GM21723 (cell line): ENCODE results near the gene CLEC19A.

Experiments used
- ATAC-seq: cut with Tn5 transposase; IDR thresholded peaks from one replicate; pipeline ENCODE4 v1.9.1; 2021; ENCODE audit warnings: mild to moderate bottlenecking, moderate library complexity; ENCODE audit not compliant: unreplicated experiment

CLEC19A gene

GRCh38 chr16:19285431-19285830 is at the start of gene CLEC19A:
Gene CLEC19A, plus strand, starts transcription at chr16:19285731. Its CDS starts 121 bp downstream, at chr16:19285852.
- ATAC-seq, result no peak

GRCh38 chr16:19235886-19236285 is 49.6 kb upstream of the CLEC19A start:
- no peak for ATAC-seq

DNA sequence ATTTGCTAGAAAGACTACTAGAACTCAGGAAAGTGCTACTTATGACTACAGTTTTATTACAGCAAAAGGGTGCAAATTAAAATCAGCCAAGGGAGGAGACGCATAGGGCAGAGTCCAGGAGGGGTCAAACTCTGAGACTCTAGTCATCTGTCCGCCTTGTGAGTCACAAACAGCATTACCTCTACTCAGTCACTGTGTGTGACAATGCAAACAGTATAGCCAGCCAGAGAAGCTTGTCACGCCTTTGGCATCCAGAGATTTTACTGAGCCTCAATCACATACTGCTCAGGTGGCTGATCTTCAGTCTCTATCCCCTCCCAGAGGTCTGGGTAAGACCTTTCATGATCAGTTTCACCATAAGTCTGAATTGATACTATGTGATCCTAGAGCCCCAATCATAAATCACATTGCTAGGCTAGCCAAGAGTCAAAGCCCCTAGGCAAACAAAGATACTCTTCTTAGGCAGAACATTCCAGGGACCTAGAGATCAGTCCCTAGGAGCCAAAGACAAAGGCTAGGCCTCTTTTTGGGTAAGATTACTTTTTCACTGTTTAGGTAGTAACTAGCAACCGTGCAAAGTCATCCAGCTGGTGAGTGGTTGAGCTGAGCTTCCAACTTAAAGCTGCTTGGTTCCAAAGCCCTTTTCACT is 48.8 kb upstream of the CLEC19A start:
- ATAC-seq, result no peak

DNA sequence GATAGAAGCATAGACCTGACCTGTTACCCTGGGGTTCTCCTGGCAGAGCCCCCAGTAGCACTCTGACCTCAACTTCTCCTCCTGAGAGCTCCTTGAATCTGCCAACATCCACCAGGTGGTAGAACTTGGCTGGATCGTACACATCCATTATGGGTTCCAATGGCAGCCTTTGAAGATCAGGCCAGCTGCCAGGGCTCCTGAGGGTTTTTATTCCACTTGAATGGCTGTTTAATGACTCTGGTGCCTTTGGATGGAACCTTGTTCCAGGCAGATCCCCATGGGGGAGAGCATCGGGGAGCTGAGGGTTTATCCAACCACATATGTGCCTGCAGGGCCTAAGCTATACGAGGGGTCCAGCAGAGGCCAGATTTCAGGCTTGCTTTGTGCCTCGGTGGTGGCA is 47.1 kb upstream of the CLEC19A start:
- no peak for ATAC-seq

DNA sequence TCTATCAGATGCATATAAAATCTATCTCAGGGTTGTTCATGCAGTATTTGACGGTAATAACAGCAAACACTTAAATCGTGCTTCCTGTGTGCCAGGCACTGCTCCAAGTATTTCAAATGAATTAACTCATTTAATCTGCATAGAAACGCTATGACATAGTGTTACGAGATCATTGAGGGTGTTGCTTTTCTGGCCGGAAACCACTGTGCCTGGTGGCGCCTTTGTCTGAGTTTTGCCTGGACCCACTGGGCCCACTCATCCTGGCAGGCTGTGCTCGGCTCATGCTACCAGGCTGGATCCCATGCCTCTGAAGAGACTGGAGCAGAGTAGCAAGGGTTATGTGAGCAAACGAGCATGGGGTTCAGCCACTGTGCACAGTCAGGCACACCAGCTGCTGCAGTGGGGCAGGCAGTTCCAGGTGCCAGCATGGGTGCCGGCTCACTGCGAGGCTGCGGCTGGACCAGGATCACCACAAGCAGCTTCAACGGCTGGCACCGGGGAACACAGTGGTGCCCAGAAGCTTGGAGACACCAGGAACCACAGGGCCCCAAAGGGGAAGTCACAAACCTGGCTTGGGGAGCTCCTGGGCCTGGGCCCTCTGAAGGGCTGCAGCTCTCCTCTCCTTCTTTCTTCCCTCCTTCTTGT is 45.9 kb upstream of the CLEC19A start:
- no peak for ATAC-seq

DNA sequence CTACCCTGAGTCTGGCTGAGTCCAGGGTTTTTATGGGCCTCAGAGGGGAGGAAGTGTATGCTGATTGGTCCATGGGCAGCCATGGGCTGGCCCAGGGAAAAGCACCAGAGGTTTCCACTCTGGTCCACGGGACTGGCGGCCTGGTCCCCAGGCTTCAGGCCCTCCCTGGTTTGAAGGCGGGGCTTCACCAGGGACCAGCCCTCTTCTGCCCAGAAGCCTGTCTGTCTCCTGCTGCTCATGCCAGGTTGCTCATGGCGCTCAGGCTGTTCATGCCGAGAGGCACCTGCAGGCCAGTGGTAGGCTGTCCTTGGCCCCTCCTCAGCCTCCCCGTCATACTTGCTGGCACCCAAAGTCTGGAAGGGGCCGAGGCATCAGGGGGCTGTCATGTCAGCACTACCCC is 45.0 kb upstream of the CLEC19A start:
- ATAC-seq, result no peak

GRCh38 chr16:19241512-19241911 is 44.0 kb upstream of the CLEC19A start:
- no peak for ATAC-seq

DNA sequence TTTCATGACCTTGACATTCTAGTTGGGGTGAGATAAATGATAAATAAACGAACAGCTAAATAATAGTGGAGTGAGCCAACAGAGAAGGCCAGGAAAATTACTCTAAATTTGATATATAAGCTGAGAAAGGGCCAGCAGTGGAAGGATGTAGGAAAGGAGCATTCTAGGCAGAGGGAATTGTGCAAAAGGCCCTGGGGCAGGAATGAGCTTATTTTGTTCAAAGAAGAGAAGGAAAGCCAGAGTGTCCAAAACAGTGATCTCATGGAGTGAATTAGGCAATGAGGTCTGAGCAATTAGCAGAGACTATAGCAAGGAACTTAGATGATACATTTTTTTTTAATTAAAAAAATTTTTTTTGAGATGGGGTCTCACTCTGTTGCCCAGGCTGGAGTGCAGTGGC is 43.3 kb upstream of the CLEC19A start:
- ATAC-seq, result no peak

GRCh38 chr16:19242987-19243575 is 42.5 kb upstream of the CLEC19A start:
- no peak for ATAC-seq

DNA sequence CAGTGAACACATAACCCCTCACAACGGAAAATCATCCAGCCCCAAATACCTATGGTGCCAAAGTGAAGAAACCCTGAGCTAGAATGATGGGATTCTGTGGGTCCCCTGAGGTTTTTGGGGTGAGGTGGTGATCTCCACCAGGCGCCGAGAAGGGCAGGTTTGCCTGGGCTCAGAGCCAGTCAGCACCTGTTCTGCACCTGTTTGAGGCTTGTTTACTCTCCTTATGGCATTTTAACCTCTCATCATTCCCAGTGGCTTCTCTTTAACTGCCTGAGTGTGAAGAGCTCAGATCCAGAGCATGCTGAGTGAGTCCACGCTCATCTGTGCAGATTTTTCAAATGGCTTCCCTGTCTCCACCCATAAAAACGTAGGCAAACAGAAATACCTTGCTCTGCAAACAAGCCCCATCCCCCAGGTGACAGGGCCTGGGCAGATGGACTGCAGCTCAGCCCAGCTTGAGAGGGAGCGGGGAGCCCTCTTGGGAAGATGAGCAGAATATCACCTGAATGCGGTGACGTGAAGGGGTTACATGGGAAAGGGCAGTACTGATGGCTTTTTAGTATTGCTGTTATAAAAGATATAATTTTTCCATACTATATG is 40.1 kb upstream of the CLEC19A start:
- ATAC-seq, result no peak

DNA sequence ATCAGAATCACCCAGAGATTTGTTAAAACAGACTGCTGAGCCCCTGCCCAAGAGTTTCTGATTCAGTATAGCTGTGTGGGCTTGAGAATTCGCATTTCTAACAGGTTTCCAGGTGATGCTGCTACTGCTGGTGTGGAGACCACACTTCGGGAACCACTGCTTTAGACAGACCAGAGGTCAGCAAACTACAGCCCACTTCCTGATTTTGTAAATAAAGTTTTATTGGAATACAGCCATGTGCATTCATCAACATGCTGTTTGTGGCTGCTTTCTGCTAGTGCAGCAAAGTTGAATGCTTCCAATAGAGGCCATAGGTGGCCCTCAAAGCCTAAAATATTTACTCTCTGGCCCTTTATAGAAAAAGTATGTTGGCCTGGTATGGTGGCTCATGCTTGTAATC is 32.6 kb upstream of the CLEC19A start:
- ATAC-seq, result no peak

DNA sequence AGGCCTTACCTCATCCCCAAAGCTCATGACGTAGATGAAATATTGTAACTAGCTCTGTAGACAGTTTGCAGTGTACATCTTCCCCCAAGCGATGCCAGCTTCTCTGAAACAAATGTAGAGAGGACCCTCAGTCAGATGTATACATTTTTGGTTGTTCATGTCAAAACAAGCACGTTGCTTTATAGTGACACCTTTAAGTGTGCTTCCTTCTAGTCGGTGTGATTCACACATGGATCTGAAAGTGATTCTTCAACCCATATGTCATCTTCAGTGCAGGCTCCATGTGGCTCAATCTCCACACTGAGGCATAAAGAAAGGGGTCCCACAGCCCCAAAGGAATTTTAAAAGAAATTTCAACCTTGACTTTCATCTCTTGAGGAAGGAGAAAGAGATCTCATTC is 30.9 kb upstream of the CLEC19A start:
- no peak for ATAC-seq

GRCh38 chr16:19264123-19264673 is 21.3 kb upstream of the CLEC19A start:
- ATAC-seq, result no peak

GRCh38 chr16:19265380-19265930 is 20.1 kb upstream of the CLEC19A start:
- ATAC-seq, result no peak

DNA sequence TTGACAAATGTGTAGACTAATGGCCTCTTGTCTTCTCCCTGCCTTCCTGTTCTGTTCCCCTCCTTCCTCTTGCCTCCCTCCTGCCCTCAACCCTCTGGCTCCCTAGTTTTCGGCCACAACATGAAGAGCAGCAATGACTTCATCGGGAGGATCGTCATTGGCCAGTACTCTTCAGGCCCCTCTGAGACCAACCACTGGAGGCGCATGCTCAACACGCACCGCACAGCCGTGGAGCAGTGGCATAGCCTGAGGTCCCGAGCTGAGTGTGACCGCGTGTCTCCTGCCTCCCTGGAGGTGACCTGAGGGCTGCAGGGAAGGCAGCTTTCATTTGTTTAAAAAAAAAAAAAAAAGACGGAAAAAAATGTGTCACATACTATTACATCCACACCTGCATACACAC is 18.8 kb upstream of the CLEC19A start:
- ATAC-seq, result no peak

- no peak for ATAC-seq
These were observed 16.4 kb upstream of the CLEC19A start for GRCh38 chr16:19269098-19269497.

DNA sequence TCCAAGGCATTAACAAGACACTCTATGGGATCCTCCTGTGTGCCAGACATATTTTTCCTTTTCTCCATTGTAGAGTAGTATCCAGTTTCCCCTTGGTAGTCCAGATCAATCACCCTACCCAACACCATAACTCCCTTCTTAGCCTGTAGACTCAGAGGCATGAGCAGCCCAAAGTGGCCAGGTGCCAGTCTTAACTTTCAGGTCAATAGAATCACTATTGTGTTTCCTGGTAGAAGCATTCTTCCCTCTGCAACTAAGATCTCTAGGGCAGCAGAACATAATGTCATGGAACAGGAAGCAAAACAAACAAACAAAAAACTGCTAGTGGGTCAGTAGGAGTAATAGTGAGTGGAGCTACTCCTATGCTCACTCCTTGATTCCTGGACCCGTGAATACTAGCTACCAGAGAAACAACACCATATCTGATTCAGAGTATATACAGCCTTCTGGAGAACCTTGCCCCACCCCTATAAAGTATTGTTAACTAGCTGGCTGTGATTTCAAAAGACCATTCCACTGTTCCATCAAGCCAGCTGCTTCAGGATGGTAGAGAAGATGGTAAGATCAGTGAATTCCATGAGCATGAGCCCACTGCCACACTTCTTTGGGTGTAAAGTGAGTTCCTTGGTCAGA is 11.2 kb upstream of the CLEC19A start:
- no peak for ATAC-seq

DNA sequence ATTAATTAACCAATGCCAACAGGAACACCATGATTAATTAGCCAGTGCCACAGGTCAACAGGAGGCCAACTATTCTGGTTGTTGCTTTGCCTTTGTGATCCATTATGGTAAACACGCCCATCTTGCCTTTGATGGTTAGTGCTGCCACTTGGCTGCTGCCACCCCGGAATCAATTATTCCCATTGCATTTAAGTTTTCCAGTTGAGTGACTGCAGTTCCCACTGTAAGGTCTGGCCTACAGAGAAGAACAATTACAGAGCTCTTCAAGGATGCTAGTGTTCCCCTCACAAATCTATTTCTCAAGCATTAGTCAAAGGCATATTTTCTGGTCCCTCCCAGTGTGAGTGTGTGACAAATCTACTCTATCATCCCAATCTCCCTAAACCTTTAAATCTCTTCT is 7.1 kb upstream of the CLEC19A start:
- ATAC-seq, result no peak

DNA sequence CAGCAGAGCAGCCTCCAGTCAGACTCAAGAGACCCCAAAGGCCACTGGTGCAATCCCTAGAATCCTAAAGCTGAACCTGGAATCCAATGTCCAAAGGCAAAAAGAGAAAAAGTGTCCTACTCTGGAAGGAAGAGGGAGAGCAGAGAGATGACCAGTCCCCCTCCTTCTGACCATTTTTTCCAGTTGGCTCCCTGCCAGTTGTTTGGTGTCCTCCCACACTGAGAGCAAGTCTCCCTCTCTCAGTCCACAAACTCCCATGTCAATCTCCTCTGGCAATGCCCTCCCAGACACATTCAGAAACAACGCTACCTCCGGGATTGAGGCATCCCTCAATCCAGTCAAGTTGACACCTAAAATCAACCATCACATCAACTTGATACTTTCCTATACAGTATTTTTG is 4.3 kb upstream of the CLEC19A start:
- no peak for ATAC-seq

- ATAC-seq, result no peak
These were observed 3.4 kb upstream of the CLEC19A start for GRCh38 chr16:19282101-19282500.

- no peak for ATAC-seq
These were observed 1.9 kb upstream of the CLEC19A start for GRCh38 chr16:19283637-19284036.
